HFFc6 (cell line): ENCODE data around the gene SKAP1. TPM values are rescaled to one million over a fixed set of nuclear protein-coding genes. Genes with fewer than 3 reads are reported as not detected.
A peak's percentile ranks its signal among the peaks of the same experiment; 100 is the strongest.

Experiments used
- DNase-seq: peaks from one replicate; pipeline ENCODE4 v3.0.0-alpha.2; 2018
- H3K27ac Mint-ChIP-seq: 2 replicates; pipeline ENCODE4 v1.8.0; 2020; ENCODE audit warnings: mild to moderate bottlenecking, mixed read lengths
- H3K27me3 Mint-ChIP-seq: 2 replicates; pipeline ENCODE4 v1.8.0; 2021; ENCODE audit warnings: mild to moderate bottlenecking, moderate library complexity, mixed read lengths; ENCODE audit not compliant: insufficient read depth
- H3K36me3 Mint-ChIP-seq: 2 replicates; pipeline ENCODE4 v1.8.0; 2021; ENCODE audit warnings: low read depth, mixed read lengths
- H3K4me1 Mint-ChIP-seq: 2 replicates; pipeline ENCODE4 v1.8.0; 2020; ENCODE audit warnings: low read depth, mixed read lengths
- H3K4me3 Mint-ChIP-seq: 2 replicates; pipeline ENCODE4 v1.8.0; 2020; ENCODE audit warnings: mild to moderate bottlenecking, moderate library complexity, mixed read lengths
- H3K9me3 Mint-ChIP-seq: 2 replicates; pipeline ENCODE4 v1.8.0; 2020; ENCODE audit warnings: mild to moderate bottlenecking, mixed read lengths
- CTCF ChIP-seq: fragments of 200-600 bp; sonication (generic); IDR thresholded peaks from 2 replicates; pipeline ENCODE4 v1.5.0; 2021; ENCODE audit warnings: antibody characterized with exemption, mild to moderate bottlenecking
- total RNA-seq, 6 experiments: library from RNA; stranded (reverse); fragmentation: NEBNext Ultra II Directional; extraction: Animal tissue kit (Norgen Biotek cat#: 25700); gene quantifications; 2 replicates in 1 of 6; 3 replicates in 5 of 6; pipeline ENCODE4 v1.2.3, GENCODE V29; 2021

Gene SKAP1
- total RNA-seq, 6 experiments from 2014 or later = not detected

DNA sequence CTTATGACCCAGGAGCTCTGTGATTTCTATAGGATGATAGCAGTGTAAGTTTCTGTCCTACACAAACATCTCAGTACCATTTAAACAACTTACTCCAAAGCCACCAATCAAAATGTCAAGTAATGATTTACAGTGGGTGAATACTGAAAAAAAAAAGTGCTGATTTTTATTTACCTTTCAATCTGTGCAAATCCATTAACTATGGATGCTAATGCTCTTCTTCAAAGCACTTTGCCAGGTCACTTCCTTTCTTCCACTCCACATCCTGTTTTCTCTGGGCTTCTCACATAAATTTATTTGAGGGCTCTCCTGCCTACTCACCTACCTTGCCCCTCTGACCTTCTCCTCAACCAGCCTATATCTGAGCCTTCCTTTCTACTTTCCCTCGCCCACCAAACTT lies 101.6 kb downstream of the SKAP1 start:
- H3K4me3 Mint-ChIP-seq = no peak overlapping the region
- no peaks in the 10 kb centered on the region for H3K4me1 Mint-ChIP-seq
- no peaks in the 10 kb centered on the region for H3K36me3 Mint-ChIP-seq
- H3K27ac Mint-ChIP-seq = no peak overlapping the region
- peaks cover 31% of the 10 kb centered on the region for H3K27me3 Mint-ChIP-seq
- H3K9me3 Mint-ChIP-seq = no peaks in the 10 kb centered on the region
- DNase-seq = no peak
- no peak for TF ChIP-seq CTCF

GRCh38 chr17:48326310-48326709 lies 103.7 kb downstream of the SKAP1 start:
- Mint-ChIP-seq H3K4me3 (no peak overlapping the region), H3K27ac (no peak overlapping the region), H3K27me3 (peaks cover 33% of the 10 kb centered on the region)

DNA sequence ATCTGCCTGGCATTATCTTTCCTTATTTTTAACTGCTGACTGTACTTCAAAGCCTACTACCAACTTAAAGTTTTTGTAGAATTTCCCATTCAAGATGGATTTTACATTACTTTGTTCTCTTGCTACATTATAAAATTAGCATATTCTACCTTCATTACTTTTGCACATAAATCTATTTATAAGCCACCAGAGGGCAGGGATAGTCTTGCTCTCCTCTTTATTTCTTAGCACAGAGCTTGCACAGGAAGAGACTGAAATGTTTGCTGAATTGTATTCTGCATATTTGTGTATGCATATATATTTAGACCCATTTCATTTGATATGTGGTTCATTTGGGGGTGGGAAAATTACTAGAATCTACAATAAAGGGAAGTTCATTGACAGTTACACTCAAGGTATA lies 108.0 kb downstream of the SKAP1 start:
- Mint-ChIP-seq H3K36me3 (no peaks in the 10 kb centered on the region), H3K4me3 (no peak overlapping the region), H3K9me3 (no peaks in the 10 kb centered on the region), H3K27ac (no peak overlapping the region), H3K27me3 (peaks cover 29% of the 10 kb centered on the region), H3K4me1 (no peaks in the 10 kb centered on the region)
- peak; percentile 57 for TF ChIP-seq CTCF
- DNase-seq = peak; percentile 6

More at GRCh38 chr17:48326310-48326709, 103.7 kb downstream of the SKAP1 start:
- H3K4me1 Mint-ChIP-seq = no peaks in the 10 kb centered on the region
- H3K9me3 Mint-ChIP-seq = no peaks in the 10 kb centered on the region
- TF ChIP-seq CTCF = no peak
- no peaks in the 10 kb centered on the region for H3K36me3 Mint-ChIP-seq
- DNase-seq = no peak

- Mint-ChIP-seq H3K4me1 (no peaks in the 10 kb centered on the region), H3K4me3 (no peak overlapping the region), H3K9me3 (no peaks in the 10 kb centered on the region), H3K27me3 (peaks cover 30% of the 10 kb centered on the region), H3K36me3 (no peaks in the 10 kb centered on the region), H3K27ac (no peak overlapping the region)
- no peak for TF ChIP-seq CTCF
- DNase-seq = no peak
Observed at GRCh38 chr17:48317732-48318131, 112.3 kb downstream of the SKAP1 start.

DNA sequence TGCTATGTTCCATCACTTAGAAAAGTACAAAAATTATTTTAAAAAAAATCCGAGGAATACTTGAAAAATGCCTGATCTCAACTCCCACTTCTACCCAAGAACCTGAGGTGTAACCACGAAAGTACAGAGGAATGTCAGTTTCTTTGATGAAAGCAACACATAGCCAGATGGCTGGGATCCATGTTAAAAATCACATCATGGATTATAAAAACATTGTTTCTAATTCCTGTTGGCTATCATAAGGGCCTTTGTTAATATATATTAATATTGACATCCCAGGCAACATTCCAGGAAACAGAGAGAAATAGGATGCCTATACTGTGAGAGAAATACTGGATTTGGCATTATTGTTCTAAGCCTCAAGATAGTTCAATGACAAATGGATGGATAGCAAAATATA lies 115.3 kb downstream of the SKAP1 start:
- Mint-ChIP-seq H3K27ac (no peak overlapping the region), H3K4me1 (no peaks in the 10 kb centered on the region), H3K36me3 (no peaks in the 10 kb centered on the region), H3K9me3 (no peaks in the 10 kb centered on the region), H3K27me3 (peaks cover 47% of the 10 kb centered on the region), H3K4me3 (no peak overlapping the region)
- no peak for DNase-seq
- TF ChIP-seq CTCF = no peak

GRCh38 chr17:48313096-48313755 lies 116.8 kb downstream of the SKAP1 start:
- no peak overlapping the region for H3K4me3 Mint-ChIP-seq
- TF ChIP-seq CTCF = no peak
- H3K9me3 Mint-ChIP-seq = no peaks in the 10 kb centered on the region
- no peak for DNase-seq
- H3K4me1 Mint-ChIP-seq = no peaks in the 10 kb centered on the region
- H3K27me3 Mint-ChIP-seq = peaks cover 38% of the 10 kb centered on the region
- no peaks in the 10 kb centered on the region for H3K36me3 Mint-ChIP-seq
- no peak overlapping the region for H3K27ac Mint-ChIP-seq
